ENCODE data around the gene RGMA.
"Not testable (repeated sequence)": the region's sequence is repeated elsewhere in the genome, so short reads cannot be mapped to it uniquely, and the experiment has no call there.

Gene RGMA

GRCh38 chr15:93034512-93034911 is 54.5 kb downstream of the RGMA start:
- no peak for DNase-seq (ENCODE audit: low read depth)

GRCh38 chr15:93033434-93034045 is 55.5 kb downstream of the RGMA start:
- DNase-seq (ENCODE audit: low read depth) = no peak

- not testable (repeated sequence) for DNase-seq (ENCODE audit: low read depth)
These were observed 56.4 kb downstream of the RGMA start for GRCh38 chr15:93032515-93033206.

GRCh38 chr15:93031557-93032384 is 57.2 kb downstream of the RGMA start:
- DNase-seq (ENCODE audit: low read depth) = not testable (repeated sequence)

GRCh38 chr15:93031103-93031464 is 57.9 kb downstream of the RGMA start:
- no peak for DNase-seq (ENCODE audit: low read depth)

GRCh38 chr15:93030430-93031102 is 58.4 kb downstream of the RGMA start:
- peak; percentile 51 for DNase-seq (ENCODE audit: low read depth)

GRCh38 chr15:93029836-93030429 is 59.1 kb downstream of the RGMA start:
- DNase-seq (ENCODE audit: low read depth) = no peak

DNA sequence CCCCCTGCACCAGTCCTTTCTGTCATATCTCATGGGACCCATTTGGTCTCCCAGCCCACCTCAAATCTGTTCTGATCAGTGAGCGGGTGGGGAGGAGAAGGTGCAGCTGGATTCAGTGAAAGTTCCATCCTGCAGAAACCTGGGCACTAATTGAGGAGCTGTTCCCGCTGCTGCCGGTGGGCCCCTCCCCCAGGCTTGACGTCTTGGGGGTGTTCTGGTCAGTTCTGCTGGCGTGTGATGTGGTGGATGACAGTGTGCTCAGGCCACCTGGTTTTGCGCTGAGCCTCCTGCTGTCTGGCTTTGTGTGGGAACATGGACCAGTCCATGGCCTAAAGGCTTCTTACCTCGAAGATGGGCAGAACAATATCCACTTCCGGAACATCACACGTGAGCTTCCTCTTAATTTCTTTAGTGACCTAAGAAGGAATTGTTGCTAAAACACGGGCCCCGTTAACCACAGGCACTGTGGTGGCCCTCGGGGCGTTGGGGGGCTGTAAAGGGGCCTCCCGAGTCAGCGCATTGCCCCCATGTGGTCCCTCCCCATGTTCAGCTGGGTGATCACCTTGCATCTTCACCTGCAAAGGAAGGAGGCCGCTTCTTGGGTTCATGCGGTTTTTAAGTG is 59.7 kb downstream of the RGMA start:
- DNase-seq (ENCODE audit: low read depth) = no peak

DNA sequence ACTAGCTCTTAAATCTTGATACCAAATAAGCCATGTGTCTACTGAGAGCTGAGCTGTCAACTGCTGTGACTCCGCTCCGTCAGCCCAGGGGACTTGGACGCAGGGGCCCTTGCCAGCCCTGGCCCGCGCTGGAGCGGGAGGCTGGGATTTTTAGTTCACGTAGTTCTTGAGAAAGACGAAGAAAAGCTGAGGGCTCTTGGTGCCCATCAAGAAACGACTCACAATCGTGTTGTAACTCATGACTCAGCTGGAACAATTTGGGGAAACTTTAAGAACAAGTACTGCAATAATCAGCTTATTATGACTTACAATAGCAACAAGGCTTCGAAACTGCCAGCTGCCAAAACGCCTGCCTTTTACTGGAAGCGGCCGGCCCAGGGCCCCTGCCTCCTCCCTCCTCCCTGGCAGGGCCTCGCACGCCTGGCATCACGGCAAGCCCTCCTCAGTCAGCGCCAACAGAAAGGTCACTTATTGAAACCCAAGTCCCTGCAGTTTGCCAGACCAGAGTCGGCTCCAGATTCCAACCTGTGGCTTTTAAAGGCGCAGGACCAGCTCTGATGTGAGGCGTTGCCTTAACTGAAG is 60.3 kb downstream of the RGMA start:
- no peak for DNase-seq (ENCODE audit: low read depth)

DNA sequence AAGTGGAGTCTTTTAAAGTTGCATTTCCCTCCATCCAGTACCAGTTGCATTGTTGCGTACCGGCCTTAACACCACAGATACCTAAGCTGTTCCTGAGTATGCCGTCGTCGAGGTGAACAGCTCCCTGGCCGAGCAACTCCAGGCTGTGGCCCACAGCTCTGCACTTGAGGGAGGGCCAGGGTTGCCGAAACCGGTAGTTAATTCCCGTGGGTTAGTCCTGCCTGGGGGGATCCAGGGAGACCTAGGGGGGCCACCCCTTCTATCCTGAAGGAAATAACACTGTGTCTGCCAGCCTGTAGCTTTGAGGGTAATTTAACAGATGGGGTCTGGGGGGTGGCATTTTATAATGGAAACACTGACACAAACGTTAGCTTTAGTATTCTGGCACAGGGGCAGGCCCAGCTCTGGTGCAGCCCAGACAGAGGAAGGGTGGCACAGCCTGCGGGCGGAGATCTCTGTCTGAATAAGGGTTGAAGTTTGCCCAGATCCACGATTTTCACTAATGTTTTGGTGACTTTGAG is 60.8 kb downstream of the RGMA start:
- no peak for DNase-seq (ENCODE audit: low read depth)

GRCh38 chr15:93027413-93027812 is 61.6 kb downstream of the RGMA start:
- no peak for DNase-seq (ENCODE audit: low read depth)

DNA sequence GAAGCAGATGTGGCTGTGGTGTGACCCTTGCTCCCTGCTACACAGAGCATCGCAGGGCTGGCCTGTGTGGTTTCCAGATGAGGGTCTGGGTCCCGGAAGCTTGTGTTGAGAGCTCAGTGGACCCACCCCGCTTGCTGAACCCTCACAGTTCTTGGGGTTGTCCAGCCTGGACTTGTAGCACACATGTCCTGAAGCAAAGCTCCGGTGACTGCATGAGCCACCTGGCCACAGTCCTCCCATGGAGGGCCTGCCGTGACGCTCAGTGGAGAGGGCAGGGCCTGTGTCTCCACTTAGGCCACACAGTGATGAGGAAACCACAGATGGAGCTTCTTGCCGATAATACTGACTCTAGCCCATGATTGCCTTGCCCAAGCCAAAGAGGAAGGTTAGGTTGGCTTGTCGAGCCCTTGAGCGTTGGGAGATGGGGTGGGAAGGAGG is 62.6 kb downstream of the RGMA start:
- DNase-seq (ENCODE audit: low read depth) = no peak

DNA sequence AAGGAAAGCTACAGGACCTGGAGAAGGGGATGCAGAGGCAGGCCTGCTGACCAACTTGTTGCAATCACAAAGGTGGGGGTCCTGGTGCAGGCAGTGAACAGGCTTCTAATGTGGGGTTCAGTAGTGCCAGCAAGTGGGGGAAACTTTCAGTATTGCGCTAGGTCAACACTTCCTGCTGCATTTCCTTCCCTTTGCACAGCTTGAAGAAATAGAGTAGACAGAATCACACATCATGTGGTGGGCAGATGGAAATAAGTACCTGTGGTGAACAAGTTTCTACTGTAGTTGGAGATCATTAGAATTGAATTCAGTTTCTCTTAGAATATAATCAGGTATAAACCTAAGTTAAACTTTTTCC is 63.4 kb downstream of the RGMA start:
- no peak for DNase-seq (ENCODE audit: low read depth)

- DNase-seq (ENCODE audit: low read depth) = no peak
These were observed 64.0 kb downstream of the RGMA start for GRCh38 chr15:93024716-93025624.

- no peak for DNase-seq (ENCODE audit: low read depth)
These were observed 64.7 kb downstream of the RGMA start for GRCh38 chr15:93024293-93024692.

DNA sequence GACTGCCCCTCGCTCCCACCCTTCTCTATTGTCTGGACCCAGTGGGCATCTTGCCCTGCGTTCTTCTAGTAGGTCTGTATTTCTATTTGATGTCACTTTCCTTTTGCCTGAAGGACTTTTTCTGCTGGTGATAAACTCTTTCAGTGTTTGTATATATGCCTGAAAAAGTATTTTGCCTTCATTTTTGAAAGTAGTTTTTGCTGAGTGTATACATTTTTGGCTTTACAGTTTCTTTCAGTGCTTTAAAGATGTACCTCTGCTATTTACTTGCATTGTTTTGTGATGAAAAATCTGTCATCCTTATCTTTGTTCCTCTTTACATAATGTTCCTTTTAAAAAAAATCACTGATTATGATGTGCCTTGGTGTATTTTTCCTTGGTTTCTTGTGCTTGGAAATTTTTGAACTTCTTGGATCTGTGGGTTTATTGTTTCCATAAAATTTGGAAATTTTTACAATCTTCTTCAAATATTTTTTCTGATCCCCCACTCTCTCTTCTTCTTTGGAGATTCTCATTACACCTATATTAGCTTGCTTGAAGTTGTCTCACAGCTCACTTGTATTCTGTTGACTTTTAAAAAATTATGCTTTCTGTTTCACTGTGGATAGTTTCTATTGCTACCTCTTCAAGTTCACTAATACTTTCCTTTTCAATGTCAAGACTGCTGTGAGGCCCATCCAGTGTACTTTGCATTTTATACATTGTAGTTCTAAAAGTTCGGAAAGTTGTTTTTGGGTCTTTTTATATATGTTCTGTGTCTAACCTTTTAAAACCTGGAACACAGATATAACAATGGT is 67.8 kb downstream of the RGMA start:
- DNase-seq (ENCODE audit: low read depth) = no peak

- no peak for DNase-seq (ENCODE audit: low read depth)
These were observed 69.0 kb downstream of the RGMA start for GRCh38 chr15:93019971-93020370.

- DNase-seq (ENCODE audit: low read depth) = no peak
These were observed 69.9 kb downstream of the RGMA start for GRCh38 chr15:93019090-93019489.

DNA sequence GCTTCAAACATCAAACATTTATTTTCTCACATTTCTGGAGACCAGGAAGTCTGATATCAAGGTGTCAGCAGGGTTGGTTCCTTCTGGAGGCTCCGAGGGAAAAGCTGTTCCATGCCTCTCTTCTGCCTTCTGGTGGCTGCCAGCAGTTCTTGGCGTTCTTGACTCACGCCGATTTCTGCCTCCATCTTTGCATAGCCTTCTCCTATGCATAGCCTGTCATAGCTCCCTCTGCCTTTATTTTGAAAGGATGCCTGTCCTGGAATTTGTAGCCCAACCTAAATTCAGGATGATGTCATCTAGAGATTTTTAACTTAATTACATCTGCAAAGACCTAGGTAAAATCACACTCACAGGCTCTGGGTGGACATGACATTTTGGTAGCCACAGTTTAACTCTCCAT is 70.4 kb downstream of the RGMA start:
- DNase-seq (ENCODE audit: low read depth) = no peak
